GM06990 (cell line): ENCODE measurements around the gene VWA8.
"Not testable (repeated sequence)": the region's sequence is repeated elsewhere in the genome, so short reads cannot be mapped to it uniquely, and the experiment has no call there.

Source experiments
- DNase-seq: peaks from one replicate; pipeline ENCODE4 v3.0.0-alpha.2; 2011; ENCODE audit not compliant: insufficient read length; ENCODE audit errors: extremely low read depth
- H3K27me3 ChIP-seq: replicated peaks from 2 replicates; pipeline ENCODE4 v1.6.0; 2011; ENCODE audit warnings: low read length; ENCODE audit not compliant: control insufficient read depth, insufficient read depth
- H3K36me3 ChIP-seq: 2 replicates; pipeline ENCODE4 v1.5.1; 2011; ENCODE audit warnings: low read length; ENCODE audit not compliant: control insufficient read depth, insufficient read depth
- H3K4me3 ChIP-seq: replicated peaks from 2 replicates; pipeline ENCODE4 v1.5.1; 2011; ENCODE audit warnings: low read depth, mild to moderate bottlenecking, control low read depth, low read length
- TF ChIP-seq, protein P1 (sequence below): IDR thresholded peaks from 2 replicates; pipeline ENCODE4 v1.5.1; 2011; ENCODE audit warnings: low read length, control low read depth, mild to moderate bottlenecking, inconsistent platforms; ENCODE audit not compliant: insufficient read depth, poor library complexity, severe bottlenecking

Gene VWA8

DNA sequence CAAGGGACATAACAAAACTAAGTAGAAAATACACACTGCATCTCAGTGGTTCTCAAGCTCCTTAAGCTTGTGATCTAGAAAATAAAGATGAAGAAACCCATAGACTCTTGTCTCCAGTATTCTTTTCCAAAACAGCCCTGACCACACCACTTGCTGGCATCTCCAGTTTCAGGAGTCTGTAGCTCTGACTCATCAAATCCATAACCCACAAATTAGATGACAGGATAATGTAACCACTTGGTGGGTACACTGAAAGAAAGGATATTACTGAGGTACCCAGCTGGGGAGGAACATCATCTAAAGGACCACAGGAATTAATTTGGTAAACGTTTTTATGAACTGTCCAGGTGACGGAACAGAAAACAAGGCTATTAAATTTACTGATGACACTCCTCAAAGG is 214.7 kb downstream of the VWA8 start:
- no peak for DNase-seq
- H3K4me3 ChIP-seq: no peak overlapping the region
- no peaks in the 10 kb centered on the region for H3K27me3 ChIP-seq
- no peaks in the 10 kb centered on the region for H3K36me3 ChIP-seq
- TF ChIP-seq, protein P1, sequence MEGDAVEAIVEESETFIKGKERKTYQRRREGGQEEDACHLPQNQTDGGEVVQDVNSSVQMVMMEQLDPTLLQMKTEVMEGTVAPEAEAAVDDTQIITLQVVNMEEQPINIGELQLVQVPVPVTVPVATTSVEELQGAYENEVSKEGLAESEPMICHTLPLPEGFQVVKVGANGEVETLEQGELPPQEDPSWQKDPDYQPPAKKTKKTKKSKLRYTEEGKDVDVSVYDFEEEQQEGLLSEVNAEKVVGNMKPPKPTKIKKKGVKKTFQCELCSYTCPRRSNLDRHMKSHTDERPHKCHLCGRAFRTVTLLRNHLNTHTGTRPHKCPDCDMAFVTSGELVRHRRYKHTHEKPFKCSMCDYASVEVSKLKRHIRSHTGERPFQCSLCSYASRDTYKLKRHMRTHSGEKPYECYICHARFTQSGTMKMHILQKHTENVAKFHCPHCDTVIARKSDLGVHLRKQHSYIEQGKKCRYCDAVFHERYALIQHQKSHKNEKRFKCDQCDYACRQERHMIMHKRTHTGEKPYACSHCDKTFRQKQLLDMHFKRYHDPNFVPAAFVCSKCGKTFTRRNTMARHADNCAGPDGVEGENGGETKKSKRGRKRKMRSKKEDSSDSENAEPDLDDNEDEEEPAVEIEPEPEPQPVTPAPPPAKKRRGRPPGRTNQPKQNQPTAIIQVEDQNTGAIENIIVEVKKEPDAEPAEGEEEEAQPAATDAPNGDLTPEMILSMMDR: no peak

DNA sequence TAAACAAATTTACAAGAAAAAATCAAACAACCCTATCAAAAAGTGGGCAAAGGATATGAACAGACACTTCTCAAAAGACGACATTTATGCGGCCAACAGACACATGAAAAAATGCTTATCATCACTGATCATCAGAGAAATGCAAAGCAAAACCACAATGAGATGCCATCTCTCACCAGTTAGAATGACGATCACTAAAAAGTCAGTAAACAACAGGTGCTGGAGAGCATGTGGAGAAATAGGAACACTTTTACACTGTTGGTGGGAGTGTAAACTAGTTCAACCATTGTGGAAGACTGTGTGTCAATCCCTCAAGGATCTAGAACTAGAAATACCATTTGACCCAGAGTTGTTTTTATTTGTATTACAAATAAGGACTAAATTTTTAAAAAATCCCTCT is 215.4 kb downstream of the VWA8 start:
- not testable (repeated sequence) for H3K4me3 ChIP-seq, H3K36me3 ChIP-seq, H3K27me3 ChIP-seq, DNase-seq

DNA sequence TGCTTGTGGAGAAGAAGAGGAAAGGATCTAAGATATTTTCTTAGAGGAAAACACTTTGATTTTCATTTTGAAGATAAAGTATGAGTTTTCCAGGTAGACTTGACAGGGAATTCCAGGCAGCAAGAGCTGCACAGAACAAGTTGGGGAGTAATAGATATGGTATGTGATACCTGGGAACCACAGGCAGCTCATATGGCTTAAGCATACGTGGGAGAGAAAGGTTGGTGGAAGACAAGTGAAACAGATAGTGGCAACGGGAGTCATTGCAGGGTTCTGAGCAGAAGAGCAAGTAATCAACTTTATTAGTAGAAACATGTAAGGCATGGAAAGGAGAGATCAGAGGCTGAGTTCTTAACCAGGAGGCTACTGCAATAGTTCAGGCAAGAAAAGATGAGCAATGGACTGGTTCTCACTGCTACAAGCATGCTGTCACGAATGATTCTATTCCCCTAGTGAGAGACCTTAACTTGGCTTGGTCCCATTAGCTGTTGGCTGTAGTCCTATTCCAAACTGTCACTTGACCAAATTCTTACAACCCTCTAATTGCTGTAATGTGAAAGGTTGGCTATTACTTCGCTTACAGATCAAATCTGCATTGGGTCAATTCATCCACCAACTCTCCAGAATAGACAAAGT is 217.9 kb downstream of the VWA8 start:
- Histone ChIP-seq H3K27me3 (no peaks in the 10 kb centered on the region), H3K4me3 (no peak overlapping the region), H3K36me3 (no peaks in the 10 kb centered on the region)
- DNase-seq: no peak
- TF ChIP-seq, protein P1: no peak

DNA sequence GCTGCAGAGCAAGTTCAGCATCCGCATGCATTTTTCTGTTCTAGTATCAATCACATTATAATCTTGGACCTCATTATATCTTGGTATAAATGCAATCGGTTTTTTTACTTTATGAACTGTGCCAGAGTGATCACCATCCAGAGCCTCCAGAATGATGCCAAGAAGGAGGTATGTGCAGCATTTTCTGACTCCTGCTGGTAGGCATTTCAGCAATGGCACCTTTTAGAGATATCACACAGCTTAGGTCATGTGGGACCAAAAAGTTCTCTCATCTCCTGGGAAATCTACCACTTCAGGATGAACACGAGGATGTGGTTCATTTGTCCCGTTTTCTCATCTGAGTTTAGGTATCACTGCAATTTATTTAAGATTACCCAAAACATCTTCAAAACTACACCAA is 220.4 kb downstream of the VWA8 start:
- TF ChIP-seq, protein P1: no peak
- no peaks in the 10 kb centered on the region for H3K36me3 ChIP-seq
- no peak for DNase-seq
- H3K4me3 ChIP-seq: no peak overlapping the region
- H3K27me3 ChIP-seq: no peaks in the 10 kb centered on the region

DNA sequence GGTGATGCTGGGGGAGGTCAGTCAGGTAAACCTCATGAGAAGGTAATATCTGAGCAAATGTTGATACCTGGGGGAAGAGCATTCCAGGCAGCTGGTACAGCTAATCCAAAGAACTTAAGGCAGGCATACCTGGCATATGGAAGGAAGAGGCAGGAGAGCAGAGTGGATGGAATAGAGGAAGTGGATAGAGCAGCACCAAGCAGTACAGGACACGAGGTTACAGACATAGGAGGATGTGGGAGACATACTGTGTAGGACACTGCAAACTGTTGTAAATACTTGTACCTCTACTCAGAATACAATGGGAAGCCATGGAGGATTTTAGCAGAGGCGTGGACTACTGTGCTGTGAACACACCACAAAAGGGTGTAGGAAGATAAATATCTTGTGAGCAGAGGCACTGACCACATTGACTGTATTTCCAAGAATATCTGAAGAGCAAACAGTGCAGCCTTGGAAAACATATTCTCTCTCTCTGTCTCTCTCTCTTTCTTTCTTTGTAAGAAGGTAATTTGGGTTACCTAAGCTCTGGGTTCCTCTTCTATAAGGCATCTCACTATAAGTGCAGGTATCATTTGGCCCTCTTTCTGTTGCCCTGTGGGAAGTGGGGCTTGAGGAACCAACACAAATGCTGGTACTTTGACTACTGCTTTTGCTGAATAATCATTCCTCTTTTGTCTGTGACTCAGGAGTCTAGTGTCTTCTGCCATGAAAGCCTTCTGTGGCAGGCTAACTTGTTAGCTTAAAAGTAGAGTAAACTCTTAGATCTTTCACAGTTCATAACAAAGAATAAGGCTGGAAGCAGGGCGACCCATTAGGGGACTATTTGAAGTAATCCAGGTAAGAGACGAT is 238.0 kb downstream of the VWA8 start:
- no peaks in the 10 kb centered on the region for H3K27me3 ChIP-seq
- TF ChIP-seq, protein P1: no peak
- no peak for DNase-seq
- H3K36me3 ChIP-seq: peaks cover 2% of the 10 kb centered on the region
- no peak overlapping the region for H3K4me3 ChIP-seq

DNA sequence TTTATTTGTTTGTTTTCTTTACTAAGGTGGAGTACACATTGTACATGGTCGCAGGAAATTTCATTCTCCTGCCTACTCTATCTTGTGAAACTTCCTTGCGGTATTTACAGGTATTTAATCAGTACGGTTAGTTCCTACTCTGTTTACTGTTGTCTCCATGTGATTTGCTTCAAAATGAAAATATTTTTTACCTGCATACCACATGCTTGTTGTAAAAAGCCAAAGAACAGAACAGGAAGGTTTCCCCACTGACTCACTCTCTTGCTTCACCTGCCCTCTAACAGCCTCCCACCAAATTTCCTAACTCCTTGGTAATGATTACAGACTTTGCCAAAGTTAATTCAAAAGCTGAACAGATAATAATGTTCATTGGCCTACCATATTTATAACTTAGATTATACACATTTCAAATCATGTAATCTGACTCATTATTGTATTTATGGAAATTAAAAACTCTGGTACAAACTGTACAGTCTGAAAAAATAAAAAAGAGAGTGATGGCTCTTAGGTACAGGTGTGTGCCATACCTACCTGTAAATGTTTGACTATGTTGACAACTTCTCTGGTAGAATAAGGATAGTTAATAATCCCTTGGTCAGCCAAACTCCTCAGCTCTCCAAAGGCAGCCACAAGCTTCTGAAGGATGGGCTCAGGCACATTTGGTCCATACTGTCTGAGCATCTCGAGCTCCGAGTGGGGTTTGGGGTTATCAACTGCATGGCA is 239.9 kb downstream of the VWA8 start:
- H3K36me3 ChIP-seq: peaks cover 2% of the 10 kb centered on the region
- DNase-seq: no peak
- H3K4me3 ChIP-seq: no peak overlapping the region
- H3K27me3 ChIP-seq: no peaks in the 10 kb centered on the region
- TF ChIP-seq, protein P1: no peak
